CD14-positive monocyte (primary cell): ENCODE data around the gene ZBTB47. TPM values are rescaled to one million over a fixed set of nuclear protein-coding genes. Genes with fewer than 3 reads are reported as not detected.

Experiments used
- DNase-seq, 3 donors: peaks; one replicate each; pipeline ENCODE4 v3.0.0-alpha.2; 2011 to 2022
- H2AFZ ChIP-seq: 2 replicates; pipeline ENCODE4 v1.6.0; 2012; ENCODE audit warnings: mild to moderate bottlenecking, low read depth, low read length, inconsistent platforms; ENCODE audit not compliant: insufficient read depth, poor library complexity, severe bottlenecking
- H3K27ac ChIP-seq, 2 donors: 1 replicate in 1 of 2; 2 replicates in 1 of 2; pipeline ENCODE4 v1.5.1; 2012 to 2013; ENCODE audit warnings: low read length in 2 of 2, control low read depth in 1 of 2, inconsistent platforms in 1 of 2, low read depth in 1 of 2, mild to moderate bottlenecking in 1 of 2
- H3K27me3 ChIP-seq, 2 donors: one replicate each; pipeline versions ENCODE4 v1.6.0 to v1.6.1; 2011 to 2013; ENCODE audit warnings: low read length in 2 of 2; ENCODE audit not compliant: control insufficient read depth in 2 of 2, insufficient read depth in 2 of 2
- H3K36me3 ChIP-seq, 2 donors: replicated peaks in 1 of 2; 1 replicate in 1 of 2; 2 replicates in 1 of 2; pipeline versions ENCODE4 v1.5.1 to v1.6.1; 2012 to 2013; ENCODE audit warnings: low read length in 2 of 2, control low read depth in 1 of 2, inconsistent platforms in 1 of 2, mild to moderate bottlenecking in 1 of 2; ENCODE audit not compliant: insufficient read depth in 2 of 2, control insufficient read depth in 1 of 2
- H3K4me1 ChIP-seq, 2 donors: 1 replicate in 1 of 2; 2 replicates in 1 of 2; pipeline versions ENCODE4 v1.5.1 to v1.6.1; 2012 to 2013; ENCODE audit warnings: low read length in 2 of 2, control low read depth in 1 of 2, inconsistent platforms in 1 of 2, mild to moderate bottlenecking in 1 of 2, moderate library complexity in 1 of 2; ENCODE audit not compliant: insufficient read depth in 2 of 2, control insufficient read depth in 1 of 2
- H3K4me2 ChIP-seq: replicated peaks from 2 replicates; pipeline ENCODE3; 2012; ENCODE audit warnings: low read length, moderate library complexity, mild to moderate bottlenecking; ENCODE audit not compliant: poor library complexity, severe bottlenecking; ENCODE audit errors: extremely low read depth
- H3K4me3 ChIP-seq, 3 experiments: fragments of 200-600 bp in 1 of 3; sonication (generic) in 1 of 3; replicated peaks in 1 of 3; 1 replicate in 2 of 3; 2 replicates in 1 of 3; pipeline ENCODE4 v1.5.1; 2011 to 2013; ENCODE audit warnings: low read length in 3 of 3, mild to moderate bottlenecking in 3 of 3, control low read depth in 2 of 3, low read depth in 2 of 3, inconsistent platforms in 1 of 3, moderate library complexity in 1 of 3
- H3K79me2 ChIP-seq: 2 replicates; pipeline ENCODE4 v1.6.0; 2012; ENCODE audit warnings: mild to moderate bottlenecking, control low read depth, inconsistent platforms, low read length, moderate library complexity; ENCODE audit not compliant: insufficient read depth
- H3K9ac ChIP-seq: 2 replicates; pipeline ENCODE4 v1.6.0; 2017; ENCODE audit warnings: low read length, mild to moderate bottlenecking; ENCODE audit not compliant: insufficient read depth, poor library complexity, severe bottlenecking
- H3K9me3 ChIP-seq, 2 donors: replicated peaks in 1 of 2; 1 replicate in 1 of 2; 2 replicates in 1 of 2; pipeline versions ENCODE4 v1.5.1 to v1.6.1; 2012 to 2013; ENCODE audit warnings: low read length in 2 of 2, control low read depth in 1 of 2; ENCODE audit not compliant: control insufficient read depth in 1 of 2, insufficient read depth in 1 of 2
- H4K20me1 ChIP-seq: 2 replicates; pipeline ENCODE4 v1.6.0; 2012; ENCODE audit warnings: mild to moderate bottlenecking, low read length, control low read depth, moderate library complexity; ENCODE audit not compliant: insufficient read depth
- H3K27ac Mint-ChIP-seq, 7 donors: one replicate each; pipeline ENCODE4 v1.8.0; 2020; ENCODE audit warnings: mild to moderate bottlenecking in 7 of 7, mixed read lengths in 7 of 7, moderate library complexity in 6 of 7, inconsistent platforms in 2 of 7
- H3K27me3 Mint-ChIP-seq, 3 donors: one replicate each; pipeline ENCODE4 v1.8.0; 2021 to 2022; ENCODE audit warnings: low read depth in 3 of 3, mild to moderate bottlenecking in 3 of 3, mixed read lengths in 3 of 3, moderate library complexity in 3 of 3, inconsistent platforms in 1 of 3
- H3K36me3 Mint-ChIP-seq, 2 donors: one replicate each; pipeline ENCODE4 v1.8.0; 2020; ENCODE audit warnings: mixed read lengths in 2 of 2, inconsistent platforms in 1 of 2, mild to moderate bottlenecking in 1 of 2
- H3K4me1 Mint-ChIP-seq: one replicate; pipeline ENCODE4 v1.8.0; 2020; ENCODE audit warnings: mild to moderate bottlenecking, mixed read lengths
- H3K4me3 Mint-ChIP-seq, 2 donors: one replicate each; pipeline ENCODE4 v1.8.0; 2020; ENCODE audit warnings: mild to moderate bottlenecking in 2 of 2, mixed read lengths in 2 of 2, moderate library complexity in 1 of 2
- H3K9me3 Mint-ChIP-seq, 7 donors: one replicate each; pipeline ENCODE4 v1.8.0; 2020 to 2022; ENCODE audit warnings: mixed read lengths in 7 of 7, mild to moderate bottlenecking in 6 of 7, moderate library complexity in 6 of 7, inconsistent platforms in 2 of 7
- CTCF ChIP-seq: fragments of 200-600 bp; IDR thresholded peaks from one replicate; pipeline ENCODE4 v1.8.0; 2022; ENCODE audit warnings: antibody characterized with exemption, mild to moderate bottlenecking
- WGBS: methylation state at CpG from one replicate; pipeline ENCODE4 v1.1.5; 2013; ENCODE audit warnings: missing lambda C conversion rate; ENCODE audit not compliant: insufficient coverage; 5-methylcytosine and 5-hydroxymethylcytosine counted together
- intact Hi-C, 2 donors: fragments of 100-400 bp; cut with micrococcal nuclease; formaldehyde crosslinking; loops; one replicate each; pipeline versions ENCODE4 v1.15.0 to v1.15.1; 2023
- polyA plus RNA-seq, 3 donors: library from polyadenylated mRNA; depleted of rRNA in 1 of 3; unstranded in 2 of 3; stranded (reverse) in 1 of 3; fragments of 300-500 nt in 2 of 3; fragments of >200 nt in 1 of 3; fragmentation: Illumina TruSeq in 2 of 3; gene quantifications; 1 replicate in 2 of 3; 2 replicates in 1 of 3; pipeline ENCODE4 v1.2.3, GENCODE V29; 2012 to 2021

The ZBTB47 gene
- polyA plus RNA-seq, 3 donors: 0.35 to 9.8 (median 0.41) TPM

GRCh38 chr3:42678447-42678846 is 24.9 kb downstream of the ZBTB47 start:
- 100% methylated on average over 1 of the region's 2 CpGs for WGBS
- H3K27ac Mint-ChIP-seq: no peak overlapping the region
- no peak for DNase-seq
- Histone ChIP-seq H3K36me3 (no peaks in the 10 kb centered on the region), H3K9me3 (peaks cover 7 to 8% of the 10 kb centered on the region in 2 donors), H2AFZ (no peak overlapping the region), H4K20me1 (no peaks in the 10 kb centered on the region), H3K9ac (no peak overlapping the region), H3K27ac (no peak overlapping the region), H3K4me3 (no peak overlapping the region), H3K79me2 (no peaks in the 10 kb centered on the region), H3K27me3 (peaks cover 0 to 3% of the 10 kb centered on the region in 2 donors), H3K4me2 (no peak overlapping the region), H3K4me1 (peaks cover 0 to 2% of the 10 kb centered on the region in 2 donors)
- peaks cover 2 to 21% (median 13%) of the 10 kb centered on the region in 7 donors for H3K9me3 Mint-ChIP-seq
- peaks cover 7 to 12% (median 10%) of the 10 kb centered on the region in 3 donors for H3K27me3 Mint-ChIP-seq
- H3K36me3 Mint-ChIP-seq: no peaks in the 10 kb centered on the region
- TF ChIP-seq CTCF: no peak
- intact Hi-C loops: no loop called here
- H3K4me3 Mint-ChIP-seq: no peak overlapping the region
- no peaks in the 10 kb centered on the region for H3K4me1 Mint-ChIP-seq

GRCh38 chr3:42680271-42680670 is 26.8 kb downstream of the ZBTB47 start:
- Mint-ChIP-seq H3K4me3 (no peak overlapping the region), H3K9me3 (peaks cover 2 to 21% (median 11%) of the 10 kb centered on the region in 7 donors), H3K27me3 (peaks cover 12 to 19% (median 14%) of the 10 kb centered on the region in 3 donors), H3K4me1 (peaks cover 2% of the 10 kb centered on the region), H3K36me3 (no peaks in the 10 kb centered on the region), H3K27ac (no peak overlapping the region)
- no peak overlapping the region for H2AFZ ChIP-seq
- no peak overlapping the region for H3K9ac ChIP-seq
- H3K79me2 ChIP-seq: no peaks in the 10 kb centered on the region
- no peaks in the 10 kb centered on the region for H3K36me3 ChIP-seq
- intact Hi-C loops: no loop called here
- H3K9me3 ChIP-seq: peaks cover 7 to 8% of the 10 kb centered on the region in 2 donors
- H4K20me1 ChIP-seq: no peaks in the 10 kb centered on the region
- H3K4me3 ChIP-seq: no peak overlapping the region
- no peak for DNase-seq
- no CpG with 5 or more reads among the region's 1 CpG for WGBS
- no peak for TF ChIP-seq CTCF
- H3K27ac ChIP-seq: no peak overlapping the region
- H3K4me2 ChIP-seq: no peak overlapping the region
- H3K4me1 ChIP-seq: peaks cover 0 to 4% of the 10 kb centered on the region in 2 donors
- peaks cover 0 to 10% of the 10 kb centered on the region in 2 donors for H3K27me3 ChIP-seq
